HUES64 (cell line): ENCODE measurements around the gene NAV3.

Source experiments
- H3K27ac ChIP-seq: 2 replicates; pipeline ENCODE4 v1.7.0; 2013; ENCODE audit warnings: low read depth, low read length, inconsistent platforms
- H3K27me3 ChIP-seq: 2 replicates; pipeline ENCODE4 v1.6.1; 2013; ENCODE audit warnings: mild to moderate bottlenecking, low read length; ENCODE audit not compliant: insufficient read depth
- H3K36me3 ChIP-seq: 2 replicates; pipeline ENCODE4 v1.6.1; 2013; ENCODE audit warnings: mild to moderate bottlenecking, low read length; ENCODE audit not compliant: insufficient read depth
- H3K4me1 ChIP-seq: 2 replicates; pipeline ENCODE4 v1.6.1; 2013; ENCODE audit warnings: mild to moderate bottlenecking, low read length, moderate library complexity; ENCODE audit not compliant: insufficient read depth
- H3K4me3 ChIP-seq: 2 replicates; pipeline ENCODE4 v1.5.1; 2013; ENCODE audit warnings: mild to moderate bottlenecking, low read length, moderate library complexity
- H3K9ac ChIP-seq: 2 replicates; pipeline ENCODE4 v1.6.1; 2013; ENCODE audit warnings: mild to moderate bottlenecking, low read depth, low read length
- H3K9me3 ChIP-seq: 2 replicates; pipeline ENCODE4 v1.6.1; 2013; ENCODE audit warnings: low read depth, low read length; ENCODE audit not compliant: insufficient read depth
- WGBS: fragments of 150-250, 120-280 bp; methylation state at CpG from one replicate; pipeline ENCODE4 v1.1.7; 2013; ENCODE audit warnings: missing lambda C conversion rate; 5-methylcytosine and 5-hydroxymethylcytosine counted together

NAV3 gene

DNA sequence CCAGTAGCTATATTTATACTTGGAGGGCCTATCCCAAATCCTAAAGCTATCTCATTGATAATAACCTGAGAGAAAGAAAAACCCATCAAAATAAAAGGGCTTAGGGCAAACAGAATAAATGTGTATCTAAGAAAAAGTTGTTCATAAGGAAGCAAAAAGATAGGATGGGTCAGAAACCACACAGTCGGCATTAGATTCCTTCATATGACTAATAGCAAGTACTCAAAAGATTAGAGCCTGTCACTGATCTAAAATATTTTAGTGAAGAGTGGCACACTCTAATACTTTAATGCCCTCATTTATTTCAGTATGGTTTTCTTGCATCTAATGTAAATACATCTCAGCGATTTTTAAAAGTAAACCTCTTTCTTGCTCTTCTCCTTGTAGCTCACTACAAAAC, 17.1 kb upstream of the NAV3 start:
- Histone ChIP-seq H3K4me3 (no peak overlapping the region), H3K27me3 (no peaks in the 10 kb centered on the region), H3K36me3 (no peaks in the 10 kb centered on the region), H3K9ac (no peak overlapping the region), H3K27ac (no peak overlapping the region), H3K4me1 (0 out of 2 replicates have a peak, but pooled peaks cover 3% of the 10 kb centered on the region), H3K9me3 (no peaks in the 10 kb centered on the region)
- WGBS, result 98% methylated on average over 2 of the region's 2 CpGs

DNA sequence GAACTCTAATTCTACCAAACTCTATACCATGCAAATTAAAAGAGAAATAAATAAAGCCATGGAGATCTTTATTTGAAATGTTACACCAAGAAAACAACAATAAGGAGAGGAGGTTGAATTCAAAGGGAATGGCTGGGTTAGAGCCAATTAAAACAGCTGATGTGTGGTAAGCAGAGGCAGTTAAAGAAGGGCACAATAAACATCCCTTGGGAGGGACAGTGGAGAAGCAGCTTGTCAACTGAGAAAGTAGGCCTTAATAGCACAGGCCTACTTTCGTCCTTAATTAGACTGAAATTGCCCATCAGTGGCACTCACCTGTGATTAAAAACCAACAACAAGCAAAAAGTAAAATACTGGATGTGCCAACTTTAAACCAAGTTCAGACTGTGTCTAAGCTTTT, 16.3 kb upstream of the NAV3 start:
- no peaks in the 10 kb centered on the region for H3K36me3 ChIP-seq
- no peaks in the 10 kb centered on the region for H3K27me3 ChIP-seq
- no peak overlapping the region for H3K27ac ChIP-seq
- no peaks in the 10 kb centered on the region for H3K9me3 ChIP-seq
- H3K4me1 ChIP-seq, result 0 out of 2 replicates have a peak, but pooled peaks cover 3% of the 10 kb centered on the region
- 97% methylated on average over 1 of the region's 1 CpG for WGBS
- no peak overlapping the region for H3K4me3 ChIP-seq
- no peak overlapping the region for H3K9ac ChIP-seq

DNA sequence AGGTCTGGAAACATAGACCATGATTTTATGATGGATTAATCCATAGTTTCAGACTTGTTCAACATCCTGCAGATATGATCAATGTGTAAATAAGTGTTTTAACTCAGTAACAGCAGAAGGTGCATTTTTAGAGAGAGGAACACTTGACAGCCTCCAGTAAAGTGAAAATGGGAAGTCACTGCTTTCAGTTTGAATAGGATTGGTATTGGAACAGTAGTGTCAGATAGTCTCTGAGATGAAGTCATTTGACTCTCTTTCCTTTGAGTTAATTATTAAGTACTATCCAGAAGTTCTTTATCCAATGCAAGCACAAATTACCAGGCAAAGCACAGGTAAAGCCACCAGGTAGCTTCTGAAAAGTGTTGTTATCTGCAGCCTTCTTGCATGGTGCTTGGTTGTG, 14.5 kb upstream of the NAV3 start:
- no peak overlapping the region for H3K27ac ChIP-seq
- H3K4me1 ChIP-seq, result 0 out of 2 replicates have a peak, but pooled peaks cover 2% of the 10 kb centered on the region
- no peaks in the 10 kb centered on the region for H3K27me3 ChIP-seq
- no peaks in the 10 kb centered on the region for H3K9me3 ChIP-seq
- no peak overlapping the region for H3K4me3 ChIP-seq
- no peaks in the 10 kb centered on the region for H3K36me3 ChIP-seq
- H3K9ac ChIP-seq, result no peak overlapping the region

DNA sequence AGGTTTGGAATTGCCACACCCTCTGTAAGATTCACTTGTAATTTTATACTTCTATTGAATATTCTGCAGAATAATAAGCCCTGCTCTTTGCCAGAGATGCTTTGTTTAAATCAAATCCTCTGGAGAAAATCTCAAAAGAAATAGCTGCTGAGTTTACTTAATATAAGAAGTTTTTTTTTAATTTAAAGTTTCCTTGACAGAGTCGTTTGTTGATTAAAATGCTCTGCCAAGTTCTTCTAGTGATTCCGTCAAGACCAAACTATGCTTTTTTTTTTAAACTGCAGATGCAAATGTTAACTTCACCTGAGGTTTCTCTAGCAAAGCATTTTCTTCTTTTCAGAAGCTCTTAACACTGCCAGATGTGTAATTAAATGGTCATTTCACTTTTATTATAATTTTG, 13.4 kb upstream of the NAV3 start:
- WGBS, result 91% methylated on average over 2 of the region's 2 CpGs
- Histone ChIP-seq H3K4me3 (no peak overlapping the region), H3K36me3 (no peaks in the 10 kb centered on the region), H3K9me3 (no peaks in the 10 kb centered on the region), H3K27ac (no peak overlapping the region), H3K4me1 (no peaks in the 10 kb centered on the region), H3K27me3 (no peaks in the 10 kb centered on the region), H3K9ac (no peak overlapping the region)

DNA sequence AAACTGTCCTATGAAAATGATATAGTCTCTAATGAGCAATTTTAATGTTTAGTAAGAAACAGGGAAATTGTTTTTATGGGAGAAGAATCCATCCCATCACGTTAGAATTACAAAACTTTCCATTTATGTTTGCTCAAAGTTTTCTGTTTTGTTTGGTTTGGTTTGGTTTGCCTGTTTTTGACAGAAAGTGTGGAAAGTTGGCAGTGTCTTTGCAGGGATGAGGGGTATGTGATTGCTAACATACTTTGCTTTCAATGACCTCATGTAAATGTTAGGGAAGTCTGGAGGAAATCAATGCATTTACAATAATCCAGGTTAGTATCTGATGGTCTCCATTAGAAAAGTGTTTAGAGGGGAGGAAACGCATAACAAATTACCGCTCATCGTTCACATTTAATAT, 12.3 kb upstream of the NAV3 start:
- H3K36me3 ChIP-seq, result no peaks in the 10 kb centered on the region
- H3K27ac ChIP-seq, result no peak overlapping the region
- WGBS, result 97% methylated on average over 4 of the region's 4 CpGs
- H3K9me3 ChIP-seq, result no peaks in the 10 kb centered on the region
- H3K4me3 ChIP-seq, result no peak overlapping the region
- no peaks in the 10 kb centered on the region for H3K27me3 ChIP-seq
- H3K9ac ChIP-seq, result no peak overlapping the region
- no peaks in the 10 kb centered on the region for H3K4me1 ChIP-seq

DNA sequence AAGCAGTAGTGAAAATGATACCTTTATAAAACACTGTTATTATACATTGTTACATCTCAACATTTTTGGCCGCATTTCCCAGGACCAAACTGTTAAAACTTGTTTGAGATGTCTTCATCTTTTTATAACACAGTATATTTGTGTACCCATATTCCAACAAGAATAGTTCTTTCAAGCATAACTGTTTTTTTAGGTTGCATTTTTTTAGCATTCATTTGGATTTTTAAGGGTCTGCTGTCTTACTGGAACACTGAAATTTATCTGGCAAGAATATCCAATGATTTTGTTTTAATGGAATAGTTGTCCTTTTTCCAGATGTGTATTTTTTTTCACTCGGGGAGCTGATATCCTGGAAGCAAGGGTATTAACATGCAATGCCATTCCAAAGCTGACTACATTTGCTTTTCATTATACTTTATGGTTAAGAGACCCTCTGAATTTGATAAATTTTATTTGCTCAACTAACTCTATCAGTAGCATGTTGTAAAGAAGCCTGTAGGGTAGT, 8.9 kb upstream of the NAV3 start:
- 94% methylated on average over 2 of the region's 2 CpGs for WGBS
- Histone ChIP-seq H3K27ac (no peak overlapping the region), H3K27me3 (no peaks in the 10 kb centered on the region), H3K9me3 (no peaks in the 10 kb centered on the region), H3K4me1 (no peaks in the 10 kb centered on the region), H3K36me3 (no peaks in the 10 kb centered on the region), H3K9ac (no peak overlapping the region), H3K4me3 (no peak overlapping the region)

DNA sequence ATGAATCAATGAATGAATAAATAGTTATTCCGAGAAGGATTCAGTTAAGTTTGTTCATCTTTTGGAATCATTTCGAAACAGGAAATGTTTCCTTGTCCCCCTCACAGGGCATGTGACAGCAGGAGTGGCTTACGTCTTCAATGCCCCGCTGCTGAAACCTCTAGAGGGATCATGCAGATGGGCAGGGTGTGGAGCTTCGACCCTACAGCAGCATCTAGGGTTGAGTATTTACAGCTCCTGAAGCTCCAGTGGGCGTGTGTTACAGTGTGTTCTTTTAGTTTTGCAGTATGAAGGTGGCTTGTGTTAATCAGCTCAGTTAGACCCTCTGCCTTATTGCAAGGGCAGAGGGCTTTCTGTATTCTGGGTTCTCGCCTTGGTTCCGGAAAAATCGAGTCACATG, 2.6 kb downstream of the NAV3 start:
- H3K4me1 ChIP-seq, result peaks cover 11% of the 10 kb centered on the region; the same call in 1 of the 2 replicates
- no peak overlapping the region for H3K4me3 ChIP-seq
- H3K36me3 ChIP-seq, result no peaks in the 10 kb centered on the region
- no peak overlapping the region for H3K9ac ChIP-seq
- H3K9me3 ChIP-seq, result no peaks in the 10 kb centered on the region
- no peaks in the 10 kb centered on the region for H3K27me3 ChIP-seq
- 93% methylated on average over 9 of the region's 9 CpGs for WGBS
- H3K27ac ChIP-seq, result no peak overlapping the region

DNA sequence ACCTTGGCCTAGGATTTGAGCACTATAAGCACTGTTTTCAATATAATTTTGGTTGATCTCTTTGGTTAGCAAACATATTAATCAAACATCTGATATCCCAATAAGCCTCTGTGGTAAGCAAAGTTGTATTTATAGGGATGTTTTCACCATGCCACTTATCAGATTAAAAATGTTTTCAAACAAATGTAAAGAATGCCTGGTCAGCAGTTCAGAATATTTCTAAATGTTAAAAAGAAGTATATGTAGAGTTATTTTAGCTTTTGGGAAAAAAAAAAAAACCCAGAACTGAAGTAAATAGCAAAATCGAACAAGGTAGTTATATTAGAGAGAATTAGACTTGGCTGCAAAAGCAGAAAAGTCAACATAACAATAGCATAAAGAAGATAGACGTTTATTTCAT, 3.9 kb downstream of the NAV3 start:
- 94% methylated on average over 2 of the region's 2 CpGs for WGBS

DNA sequence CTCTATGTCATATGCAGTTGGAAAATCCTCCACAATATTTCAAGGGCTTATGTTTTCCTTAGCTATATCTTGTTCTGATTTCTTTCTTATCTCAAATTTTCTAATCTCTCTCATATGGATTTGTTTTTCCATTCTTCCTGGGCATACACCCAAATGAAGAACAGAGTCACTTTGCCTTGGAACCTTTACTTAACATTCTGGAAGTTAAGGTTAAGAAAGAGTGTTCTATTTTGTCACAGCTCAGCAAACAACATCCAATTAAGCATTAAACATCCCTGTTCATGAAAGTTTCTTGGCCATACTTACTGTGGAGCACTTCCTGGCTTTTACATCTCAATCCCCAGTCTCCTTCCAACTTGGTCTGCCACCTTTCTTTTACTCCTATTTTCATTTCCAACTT, 5.3 kb downstream of the NAV3 start:
- Histone ChIP-seq H3K36me3 (no peaks in the 10 kb centered on the region), H3K4me3 (no peak overlapping the region), H3K4me1 (peaks cover 11% of the 10 kb centered on the region; the same call in 1 of the 2 replicates), H3K27ac (no peak overlapping the region), H3K9ac (no peak overlapping the region), H3K9me3 (no peaks in the 10 kb centered on the region), H3K27me3 (no peaks in the 10 kb centered on the region)

More for the DNA sequence above, 3.9 kb downstream of the NAV3 start:
- no peak overlapping the region for H3K27ac ChIP-seq
- no peaks in the 10 kb centered on the region for H3K27me3 ChIP-seq
- no peak overlapping the region for H3K4me3 ChIP-seq
- peaks cover 11% of the 10 kb centered on the region; the same call in 1 of the 2 replicates for H3K4me1 ChIP-seq
- no peaks in the 10 kb centered on the region for H3K9me3 ChIP-seq
- no peaks in the 10 kb centered on the region for H3K36me3 ChIP-seq
- no peak overlapping the region for H3K9ac ChIP-seq

DNA sequence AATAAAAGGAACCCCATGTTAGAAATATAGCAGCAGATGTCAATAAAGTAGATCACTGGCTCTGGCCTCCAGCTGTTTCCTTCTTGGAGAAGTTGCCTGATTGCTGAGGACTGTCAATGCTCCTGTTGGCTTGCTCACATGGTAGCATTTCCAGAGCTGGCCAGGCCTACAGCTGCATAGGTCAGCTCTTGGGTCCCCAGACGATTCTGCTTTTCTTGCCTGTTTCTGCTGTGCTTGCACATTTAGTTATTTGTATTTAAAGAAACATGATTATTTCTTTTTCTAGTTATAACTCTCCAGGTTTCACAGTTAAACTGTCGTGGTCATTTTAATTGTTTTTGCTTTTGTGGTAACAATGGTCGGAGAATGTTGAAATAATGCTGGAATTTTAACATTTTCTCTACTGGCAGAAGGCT, 7.2 kb downstream of the NAV3 start:
- 92% methylated on average over 3 of the region's 3 CpGs for WGBS

DNA sequence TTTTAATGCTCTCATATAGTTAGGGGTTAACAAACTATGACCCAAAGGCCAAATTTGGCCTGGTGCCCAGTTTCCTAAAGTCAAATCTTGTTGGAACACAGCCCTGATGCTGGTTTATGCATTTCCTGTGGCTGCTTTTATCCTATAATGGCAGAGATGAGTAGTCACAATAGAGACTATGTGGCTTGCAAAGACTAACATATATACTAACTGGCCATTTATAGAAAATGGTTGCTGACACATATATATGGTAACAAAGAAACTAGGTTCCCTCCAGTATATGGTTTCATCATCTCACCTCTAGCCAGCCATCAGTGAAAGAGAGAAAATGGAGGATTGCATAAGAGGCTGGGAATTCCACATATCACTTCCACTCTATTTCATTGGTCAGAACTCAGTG, 10.8 kb downstream of the NAV3 start:
- Histone ChIP-seq H3K27me3 (no peaks in the 10 kb centered on the region), H3K36me3 (no peaks in the 10 kb centered on the region), H3K4me1 (peaks cover 11% of the 10 kb centered on the region; the same call in 1 of the 2 replicates), H3K4me3 (no peak overlapping the region), H3K9me3 (no peaks in the 10 kb centered on the region), H3K9ac (no peak overlapping the region), H3K27ac (no peak overlapping the region)

More for the DNA sequence above, 7.2 kb downstream of the NAV3 start:
- Histone ChIP-seq H3K4me3 (no peak overlapping the region), H3K9ac (no peak overlapping the region), H3K9me3 (no peaks in the 10 kb centered on the region), H3K27ac (no peak overlapping the region), H3K36me3 (no peaks in the 10 kb centered on the region), H3K4me1 (peaks cover 11% of the 10 kb centered on the region; the same call in 1 of the 2 replicates), H3K27me3 (no peaks in the 10 kb centered on the region)

DNA sequence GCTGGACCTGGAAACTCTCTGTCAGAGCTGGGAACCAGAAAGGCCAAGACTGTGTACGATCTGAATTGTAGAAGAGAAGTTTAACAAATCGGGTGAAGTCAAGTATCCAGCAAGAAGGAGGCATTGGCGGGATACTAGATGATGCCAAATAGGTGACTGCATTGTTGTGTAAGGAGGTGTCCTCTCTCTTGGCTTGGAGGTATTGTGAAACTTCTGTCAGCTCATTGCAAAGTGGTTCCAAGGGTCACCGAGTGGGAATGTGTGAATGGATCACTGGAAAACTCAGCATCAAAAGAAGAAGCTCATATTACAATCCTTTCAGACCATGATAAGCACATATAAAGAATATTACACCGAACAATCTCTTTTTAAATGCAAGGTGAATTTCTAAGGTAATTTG, 11.7 kb downstream of the NAV3 start:
- no peaks in the 10 kb centered on the region for H3K27me3 ChIP-seq

More for the DNA sequence above, 11.7 kb downstream of the NAV3 start:
- H3K27ac ChIP-seq, result no peak overlapping the region
- no peaks in the 10 kb centered on the region for H3K9me3 ChIP-seq
- no peaks in the 10 kb centered on the region for H3K36me3 ChIP-seq
- peaks cover 3% of the 10 kb centered on the region; the same call in 1 of the 2 replicates for H3K4me1 ChIP-seq
- no peak overlapping the region for H3K9ac ChIP-seq
- no peak overlapping the region for H3K4me3 ChIP-seq
- 96% methylated on average over 3 of the region's 5 CpGs for WGBS
